ENCODE measurements around the gene MMADHC. TPM values are rescaled to one million over a fixed set of nuclear protein-coding genes. Genes with fewer than 3 reads are reported as not detected.

MMADHC gene
- total RNA-seq, 1 donor from 2014 or later: 82.7 TPM

GRCh38 chr2:149556452-149556851 lies 31.1 kb downstream of the MMADHC start:
- DNase-seq (ENCODE audit: low spot score): no peak

- no peak for DNase-seq (ENCODE audit: low spot score)
Observed at GRCh38 chr2:149552830-149553229, 34.7 kb downstream of the MMADHC start.

GRCh38 chr2:149552226-149552625 lies 35.3 kb downstream of the MMADHC start:
- no peak for DNase-seq (ENCODE audit: low spot score)

- DNase-seq (ENCODE audit: low spot score): no peak
Observed at GRCh38 chr2:149544692-149545091, 42.9 kb downstream of the MMADHC start.

GRCh38 chr2:149543845-149544244 lies 43.7 kb downstream of the MMADHC start:
- DNase-seq (ENCODE audit: low spot score): no peak

- DNase-seq (ENCODE audit: low spot score): no peak
Observed at GRCh38 chr2:149540138-149540537, 47.4 kb downstream of the MMADHC start.

GRCh38 chr2:149538138-149538833 lies 49.3 kb downstream of the MMADHC start:
- no peak for DNase-seq (ENCODE audit: low spot score)

- no peak for DNase-seq (ENCODE audit: low spot score)
Observed at GRCh38 chr2:149537092-149537726, 50.4 kb downstream of the MMADHC start.

- no peak for DNase-seq (ENCODE audit: low spot score)
Observed at GRCh38 chr2:149536649-149537048, 50.9 kb downstream of the MMADHC start.

GRCh38 chr2:149534674-149535073 lies 52.9 kb downstream of the MMADHC start:
- DNase-seq (ENCODE audit: low spot score): no peak

GRCh38 chr2:149528983-149529382 lies 58.6 kb downstream of the MMADHC start:
- DNase-seq (ENCODE audit: low spot score): no peak

- no peak for DNase-seq (ENCODE audit: low spot score)
Observed at GRCh38 chr2:149527998-149528755, 59.4 kb downstream of the MMADHC start.

DNA sequence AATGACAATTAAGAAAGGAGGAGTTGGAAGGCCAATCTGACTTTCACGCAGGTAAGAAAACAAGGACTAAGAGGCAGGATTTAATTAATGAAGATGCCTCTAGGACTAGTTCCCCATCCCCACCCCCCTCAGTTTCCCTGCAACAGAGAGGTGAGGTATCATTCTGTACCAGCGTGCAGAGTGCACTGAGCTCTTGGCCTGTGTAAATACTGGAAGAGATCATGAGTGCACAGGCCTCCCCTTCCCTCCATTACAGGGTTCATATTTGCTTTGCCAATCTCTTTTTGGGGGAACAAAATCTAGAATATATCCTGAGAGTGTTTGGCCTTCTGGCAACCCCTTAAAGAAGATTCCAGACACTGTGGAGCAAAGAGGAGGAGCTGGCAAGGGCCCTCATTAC lies 60.9 kb downstream of the MMADHC start:
- DNase-seq (ENCODE audit: low spot score): no peak

GRCh38 chr2:149525323-149525722 lies 62.3 kb downstream of the MMADHC start:
- DNase-seq (ENCODE audit: low spot score): no peak

Measured in ureter (tissue), 1 donor.